ENCODE measurements around the gene DIP2C. TPM values are rescaled to one million over a fixed set of nuclear protein-coding genes. Genes with fewer than 3 reads are reported as not detected.

DIP2C gene
- total RNA-seq, 4 donors from 2014 or later: 13.4 to 32.0 (median 18.4) TPM

- intact Hi-C loops (cut with DNase I; ENCODE audit: low total_unique reads): no loop called here
Measured at GRCh38 chr10:666237-667012, 23.0 kb downstream of the DIP2C start.

GRCh38 chr10:665579-666091, 23.8 kb downstream of the DIP2C start:
- H3K4me3 ChIP-seq: no peak overlapping the region
- intact Hi-C loops (cut with DNase I; ENCODE audit: low total_unique reads): no loop called here
- WGBS, 2 donors (ENCODE audit: low coverage in 1 of 2): 69 to 100% methylated on average over 1 to 30 of the region's 30 CpGs
- H3K27ac ChIP-seq: peak overlapping the region; percentile 48 to 82 (median 69)
- DNase-seq: peak; percentile 35
- H3K4me1 ChIP-seq: peaks cover 17 to 30% (median 24%) of the 10 kb centered on the region in 4 donors
- TF ChIP-seq POLR2A (IDR thresholded peaks at IDR 0.05): no peak
- TF ChIP-seq EP300 (IDR thresholded peaks at IDR 0.05; ENCODE audit: low read depth): no peak
- TF ChIP-seq POLR2AphosphoS5 (IDR thresholded peaks at IDR 0.05): peak in 2 of 3 donors; percentile 11 to 52
- no peak for TF ChIP-seq CTCF (IDR thresholded peaks at IDR 0.05)
- no peaks in the 10 kb centered on the region for H3K27me3 ChIP-seq
- no peaks in the 10 kb centered on the region for H3K9me3 ChIP-seq
- H3K36me3 ChIP-seq: no peaks in the 10 kb centered on the region
- in situ Hi-C loops (cut with MboI; ENCODE audit: low pct_ligation_motif_present in 1 of 4, low pct_unique_long_range_greater_than_20kb in 1 of 4, low sequenced_read_pairs in 3 of 4): no loop called here

More at GRCh38 chr10:666237-667012, 23.0 kb downstream of the DIP2C start:
- Histone ChIP-seq H3K4me1 (peaks cover 9 to 22% (median 16%) of the 10 kb centered on the region in 4 donors), H3K36me3 (no peaks in the 10 kb centered on the region), H3K4me3 (no peak overlapping the region), H3K27me3 (no peaks in the 10 kb centered on the region), H3K9me3 (no peaks in the 10 kb centered on the region), H3K27ac (peak overlapping the region; percentile 48 to 82 (median 69))
- 86 to 95% methylated on average over 5 to 32 of the region's 37 CpGs for WGBS, 2 donors (ENCODE audit: low coverage in 1 of 2)
- peak; percentile 5 for DNase-seq
- TF ChIP-seq POLR2A (IDR thresholded peaks at IDR 0.05): no peak
- in situ Hi-C loops (cut with MboI; ENCODE audit: low pct_ligation_motif_present in 1 of 4, low pct_unique_long_range_greater_than_20kb in 1 of 4, low sequenced_read_pairs in 3 of 4): no loop called here

GRCh38 chr10:664893-665292, 24.6 kb downstream of the DIP2C start:
- DNase-seq: no peak
- Histone ChIP-seq H3K4me3 (no peak overlapping the region), H3K4me1 (peaks cover 20 to 37% (median 29%) of the 10 kb centered on the region in 4 donors), H3K27ac (peak overlapping the region; percentile 48 to 82 (median 69)), H3K9me3 (no peaks in the 10 kb centered on the region), H3K36me3 (no peaks in the 10 kb centered on the region), H3K27me3 (no peaks in the 10 kb centered on the region)
- intact Hi-C loops (cut with DNase I; ENCODE audit: low total_unique reads) (no loop called here), in situ Hi-C loops (cut with MboI; ENCODE audit: low pct_ligation_motif_present in 1 of 4, low pct_unique_long_range_greater_than_20kb in 1 of 4, low sequenced_read_pairs in 3 of 4) (no loop called here)
- WGBS, 2 donors (ENCODE audit: low coverage in 1 of 2): 92 to 94% methylated on average over 4 of the region's 4 CpGs
- TF ChIP-seq EP300 (IDR thresholded peaks at IDR 0.05; ENCODE audit: low read depth): no peak
- no peak for TF ChIP-seq POLR2A (IDR thresholded peaks at IDR 0.05)
- TF ChIP-seq POLR2AphosphoS5 (IDR thresholded peaks at IDR 0.05): no peak
- TF ChIP-seq CTCF (IDR thresholded peaks at IDR 0.05): no peak

DNA sequence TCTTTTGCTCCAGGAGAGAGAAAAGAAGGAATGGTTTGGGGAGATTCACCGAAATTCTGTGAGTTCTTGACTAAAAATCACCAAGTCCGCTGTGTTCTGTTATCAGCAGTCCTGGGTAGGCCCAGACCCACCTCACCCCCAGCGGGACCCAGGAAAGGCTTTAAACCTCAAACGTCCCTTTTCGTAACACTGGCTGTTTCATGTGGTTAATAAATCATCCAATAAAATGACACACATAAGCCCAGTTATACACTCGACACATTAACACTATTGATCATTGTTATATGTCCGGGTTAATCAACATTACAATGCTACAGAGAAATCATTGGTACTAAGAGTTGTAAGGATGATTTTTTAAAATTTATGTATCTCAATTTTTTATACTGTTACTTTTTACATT, 25.2 kb downstream of the DIP2C start:
- DNase-seq: no peak
- WGBS, 2 donors (ENCODE audit: low coverage in 1 of 2): 83 to 89% methylated on average over 2 to 7 of the region's 7 CpGs
- Histone ChIP-seq H3K4me1 (peaks cover 20 to 43% (median 35%) of the 10 kb centered on the region in 4 donors), H3K9me3 (no peaks in the 10 kb centered on the region), H3K27me3 (no peaks in the 10 kb centered on the region), H3K36me3 (no peaks in the 10 kb centered on the region), H3K27ac (peak overlapping the region in 3 of 4 donors; percentile 64 to 82 (median 82)), H3K4me3 (no peak overlapping the region)
- intact Hi-C loops (cut with DNase I; ENCODE audit: low total_unique reads) (no loop called here), in situ Hi-C loops (cut with MboI; ENCODE audit: low pct_ligation_motif_present in 1 of 4, low pct_unique_long_range_greater_than_20kb in 1 of 4, low sequenced_read_pairs in 3 of 4) (no loop called here)
- TF ChIP-seq EP300 (IDR thresholded peaks at IDR 0.05; ENCODE audit: low read depth): no peak
- TF ChIP-seq POLR2A (IDR thresholded peaks at IDR 0.05): no peak
- no peak for TF ChIP-seq CTCF (IDR thresholded peaks at IDR 0.05)
- no peak for TF ChIP-seq POLR2AphosphoS5 (IDR thresholded peaks at IDR 0.05)

All from transverse colon (tissue), 4 donors.